Forelimb muscle (tissue), 1 donor: Measurements from ENCODE around the gene TNIP2. TPM values are rescaled to one million over a fixed set of nuclear protein-coding genes. Genes with fewer than 3 reads are reported as not detected.
"Not testable (repeated sequence)": the region's sequence is repeated elsewhere in the genome, so short reads cannot be mapped to it uniquely, and the experiment has no call there.

Experiments used
- DNase-seq: peaks from one replicate; pipeline ENCODE4 v3.0.0-alpha.2; 2013; ENCODE audit warnings: low read depth
- polyA plus RNA-seq: library from polyadenylated mRNA; unstranded; fragments of 120-200 nt; gene quantifications from one replicate; pipeline ENCODE4 v1.2.1, GENCODE V29; 2013; ENCODE audit not compliant: insufficient read length

Gene TNIP2
- polyA plus RNA-seq, 1 donor = 11.4 TPM

DNA sequence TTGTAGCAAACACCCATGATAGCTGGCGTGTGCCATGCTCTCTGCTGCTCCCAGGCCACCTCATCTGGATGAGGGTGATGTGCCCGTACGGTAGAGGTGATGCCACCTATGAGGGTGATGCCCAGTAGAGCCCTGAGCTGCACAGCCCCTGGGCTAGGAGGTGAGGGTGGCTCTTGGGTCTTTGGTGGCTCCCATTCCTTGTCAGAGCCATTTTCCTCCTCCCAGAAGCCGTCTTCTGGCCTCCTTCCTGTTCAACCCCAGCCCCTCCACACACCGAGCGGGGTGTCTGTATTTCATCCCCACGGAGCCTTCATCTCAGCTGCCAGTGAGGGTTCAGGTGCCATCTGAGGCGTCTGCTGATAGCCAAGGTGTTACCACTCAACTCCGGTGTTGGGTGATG, 12.0 kb upstream of the TNIP2 start:
- DNase-seq = no peak

DNA sequence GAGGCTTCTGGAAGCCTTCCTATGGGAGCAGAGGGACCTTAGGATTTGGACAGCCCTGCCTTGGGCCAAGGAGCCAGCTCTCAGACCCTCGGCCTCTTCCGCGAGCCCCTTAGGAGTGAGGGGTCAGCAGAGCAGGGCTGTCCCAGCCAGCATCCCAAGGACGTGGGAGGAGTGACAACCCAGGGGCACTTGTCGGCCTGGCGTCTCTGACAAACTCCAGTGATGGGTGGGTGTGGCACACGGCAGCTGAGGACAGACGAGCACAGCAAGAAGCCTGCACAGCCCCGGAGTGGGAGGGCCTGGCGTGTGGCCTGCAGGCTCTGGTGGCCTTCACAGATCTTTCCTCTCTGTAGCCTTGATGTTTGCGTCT, 11.6 kb upstream of the TNIP2 start:
- no peak for DNase-seq

- DNase-seq = no peak
Observed at GRCh38 chr4:2767046-2767704, 11.0 kb upstream of the TNIP2 start.

DNA sequence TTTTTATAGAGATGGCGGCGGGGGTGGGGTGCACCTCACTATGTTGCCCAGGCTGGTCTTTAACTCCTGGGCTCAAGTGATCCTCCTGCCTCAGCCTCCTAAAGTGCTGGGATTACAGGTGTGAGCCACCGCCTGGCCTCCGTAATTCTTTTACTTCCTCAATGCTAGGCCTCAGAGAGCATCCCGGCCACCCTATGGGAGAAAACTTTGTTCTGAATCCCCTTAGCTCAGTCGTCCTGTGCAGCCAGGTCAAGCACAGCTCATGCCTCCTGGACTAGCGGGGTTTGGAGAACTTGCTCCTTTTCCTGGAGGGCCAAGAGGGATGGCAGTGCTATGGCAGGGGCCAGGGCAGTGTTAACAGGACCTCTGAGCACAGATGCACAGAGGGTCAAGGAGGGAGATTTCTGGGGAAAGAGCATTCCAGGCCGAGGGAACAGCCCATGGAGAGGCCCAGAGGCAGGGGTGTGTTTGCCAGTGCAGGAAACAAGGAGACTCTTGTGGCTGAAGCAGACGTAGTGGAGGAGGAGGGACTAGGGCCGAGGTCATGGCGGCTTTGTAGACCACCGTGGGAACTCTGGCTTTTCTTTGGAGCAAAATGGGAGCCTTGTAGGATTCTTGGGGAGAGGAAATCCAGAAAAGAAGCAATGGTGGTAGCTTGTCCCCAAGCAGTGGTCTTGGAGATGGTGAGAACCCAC, 9.8 kb upstream of the TNIP2 start:
- no peak for DNase-seq

GRCh38 chr4:2763511-2763967, 7.4 kb upstream of the TNIP2 start:
- DNase-seq = no peak

DNA sequence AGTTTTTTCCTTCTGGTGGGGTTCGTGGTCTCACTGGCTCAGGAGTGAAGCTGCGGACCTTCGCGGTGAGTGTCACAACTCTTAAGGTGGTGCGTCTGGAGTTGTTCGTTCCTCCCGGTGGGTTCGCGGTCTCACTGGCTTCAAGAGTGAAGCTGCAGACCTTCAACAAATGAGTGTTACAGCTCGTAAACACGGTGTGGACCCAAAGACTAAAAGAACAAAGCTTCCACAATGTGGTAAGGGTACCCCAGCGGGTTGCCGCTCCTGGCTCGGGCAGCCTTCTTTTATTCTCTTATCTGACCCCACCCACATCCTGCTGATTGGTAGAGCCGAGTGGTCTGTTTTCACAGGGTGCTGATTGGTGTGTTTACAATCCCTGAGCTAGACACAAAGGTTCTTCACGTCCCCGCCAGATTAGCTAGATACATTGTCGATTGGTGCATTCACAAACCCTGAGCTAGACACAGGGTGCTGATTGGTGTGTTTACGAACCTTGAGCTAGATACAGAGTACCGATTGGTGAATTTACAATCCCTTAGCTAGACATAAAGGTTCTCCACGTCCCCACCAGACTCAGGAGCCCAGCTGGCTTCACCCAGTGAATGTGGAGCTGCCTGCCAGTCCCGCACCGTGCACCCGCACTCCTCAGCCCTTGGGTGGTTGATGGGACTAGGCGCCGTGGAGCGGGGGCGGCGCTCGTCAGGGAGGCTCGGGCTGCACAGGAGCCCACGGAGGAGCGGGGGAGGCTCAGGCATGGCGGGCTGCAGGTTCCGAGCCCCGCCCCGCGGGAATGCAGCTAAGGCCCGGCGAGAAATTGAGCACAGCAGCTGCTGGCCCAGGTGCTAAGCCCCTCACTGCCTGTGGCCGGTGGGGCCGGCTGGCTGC, 6.6 kb upstream of the TNIP2 start:
- not testable (repeated sequence) for DNase-seq

GRCh38 chr4:2762048-2762447, 5.9 kb upstream of the TNIP2 start:
- no peak for DNase-seq

DNA sequence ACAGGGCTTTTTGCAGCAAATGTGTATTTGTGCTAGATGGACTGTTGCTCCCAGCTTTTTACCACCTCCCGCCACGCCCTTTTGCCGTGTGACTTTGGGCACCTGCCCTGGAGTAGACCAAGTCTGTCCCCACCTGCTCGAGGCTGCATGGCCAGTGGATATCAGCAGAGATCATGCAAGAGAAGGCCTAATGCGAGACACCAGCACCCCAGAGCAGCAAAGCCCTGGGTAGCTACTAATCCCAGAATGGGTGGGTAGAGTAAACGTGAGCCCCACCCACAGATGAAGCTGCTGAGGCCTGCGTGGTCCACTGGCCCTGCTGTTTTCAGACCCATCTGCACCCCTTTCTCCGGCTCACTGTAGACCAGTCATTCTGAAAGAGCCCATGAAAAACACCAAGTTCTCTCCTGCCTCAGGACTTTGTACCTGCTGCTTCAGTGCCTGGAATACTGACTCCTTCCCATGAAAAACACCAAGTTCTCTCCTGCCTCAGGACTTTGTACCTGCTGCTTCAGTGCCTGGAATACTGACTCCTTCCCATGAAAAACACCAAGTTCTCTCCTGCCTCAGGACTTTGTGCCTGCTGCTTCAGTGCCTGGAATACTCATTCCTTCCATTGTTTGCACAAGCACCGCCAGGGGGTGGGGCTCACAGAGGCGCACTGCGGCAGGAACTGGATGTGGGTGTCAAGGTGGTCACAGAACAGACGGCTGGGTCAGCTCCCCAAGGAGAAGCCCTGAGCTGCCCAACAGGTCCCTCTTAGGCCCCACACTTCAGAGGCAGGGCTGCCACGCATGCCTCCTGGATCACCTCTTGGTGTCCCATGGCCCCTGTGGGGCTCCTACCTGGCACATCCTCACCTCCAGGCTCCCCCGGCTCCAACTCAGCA, 5.1 kb upstream of the TNIP2 start:
- no peak for DNase-seq

- no peak for DNase-seq
Observed at GRCh38 chr4:2757426-2757825, 1.3 kb upstream of the TNIP2 start.

- DNase-seq = no peak
Observed at GRCh38 chr4:2756691-2757350, 685 bp upstream of the TNIP2 start.

GRCh38 chr4:2754848-2755819, 1.0 kb downstream of the TNIP2 start:
- DNase-seq = no peak

DNA sequence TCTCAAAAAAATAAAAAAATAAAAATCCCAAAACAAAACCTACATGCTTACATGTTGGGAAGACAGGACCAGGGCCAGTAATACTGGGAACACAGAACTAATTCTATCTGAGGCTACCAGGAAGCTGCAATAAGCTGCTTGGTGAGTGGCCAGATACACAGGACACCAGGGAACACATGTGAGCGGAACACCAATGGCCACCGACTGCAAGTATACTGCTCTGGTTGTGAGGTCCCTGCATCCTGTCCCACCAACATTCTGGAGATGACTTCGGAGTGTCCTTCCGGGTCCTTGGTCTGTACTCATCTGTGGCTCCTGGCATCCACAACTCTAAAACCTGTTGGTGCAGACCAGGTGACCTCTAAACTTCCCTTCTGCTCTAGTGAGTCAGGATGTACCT, 2.7 kb downstream of the TNIP2 start:
- no peak for DNase-seq

- DNase-seq = no peak
Observed at GRCh38 chr4:2750719-2751605, 5.2 kb downstream of the TNIP2 start.

GRCh38 chr4:2746891-2747695, 9.0 kb downstream of the TNIP2 start:
- no peak for DNase-seq

- DNase-seq = no peak
Observed at GRCh38 chr4:2745981-2746806, 9.9 kb downstream of the TNIP2 start.

- DNase-seq = no peak
Observed at GRCh38 chr4:2745516-2745915, 10.6 kb downstream of the TNIP2 start.
